ENCODE data around the gene EBP. TPM values are rescaled to one million over a fixed set of nuclear protein-coding genes. Genes with fewer than 3 reads are reported as not detected.
A peak's percentile ranks its signal among the peaks of the same experiment; 100 is the strongest.

EBP gene
- total and polyA plus RNA-seq, 9 of the 15 experiments (the other 6 are each of a cell fraction or from before 2014, with no cell fraction given), result 228 to 987 (median 274) TPM

- H3K9me1 ChIP-seq (ENCODE audit: control insufficient read depth, insufficient read depth, low read length), result peaks cover 2% of the 10 kb centered on the region
- no peak overlapping the region for H2AFZ ChIP-seq (ENCODE audit: low read depth, low read length)
- in situ Hi-C loops (cut with MboI) (no loop called here), intact Hi-C loops (cut with micrococcal nuclease) (no loop called here)
- WGBS (ENCODE audit: insufficient coverage, low coverage, missing lambda C conversion rate), result 0% methylated on average over 2 of the region's 4 CpGs
- H3K4me2 ChIP-seq (ENCODE audit: insufficient read depth, low read length), result no peak overlapping the region
- H3K36me3 ChIP-seq (ENCODE audit: control insufficient read depth, insufficient read depth, low read length), result no peaks in the 10 kb centered on the region; the same call in 2 of the 3 replicates
- BruUV-seq (replicated peaks), result no TSS peak
- no peak for FAIRE-seq
- ATAC-seq, result no peak
- no peaks in the 10 kb centered on the region for H3K9me3 ChIP-seq (replicated peaks; ENCODE audit: control insufficient read depth, insufficient read depth, low read depth, low read length)
- DNase-seq (ENCODE audit: extremely low read depth in 1 of 4, low spot score in 3 of 4), result peak in 1 of 4 experiments; percentile 31
- H3K79me2 ChIP-seq (ENCODE audit: control insufficient read depth, insufficient read depth, low read length), result peaks cover 5% of the 10 kb centered on the region; the same call in 2 of the 3 replicates
- no peak overlapping the region for H3K4me3 ChIP-seq
- TF ChIP-seq SMC3 (conservative IDR thresholded peaks at IDR 0.05; ENCODE audit: insufficient read depth, low read depth, low read length) (0 out of 2 replicates have a peak, but pooled peaks have one; percentile 11), RAD21 (CRISPR knock-in tag; conservative IDR thresholded peaks at IDR 0.05 in 1 of 2, IDR thresholded peaks at IDR 0.05 in 1 of 2) (peak; percentile 21 to 54; a peak in 2 of 4 replicates), DEAF1 (CRISPR knock-in tag; IDR thresholded peaks at IDR 0.05) (0 out of 2 replicates have a peak, but pooled peaks have one; percentile 20), CXXC5 (CRISPR knock-in tag; IDR thresholded peaks at IDR 0.05) (no peak), PPARD (CRISPR knock-in tag; IDR thresholded peaks at IDR 0.05) (no peak)
- TF ChIP-seq, protein P1, sequence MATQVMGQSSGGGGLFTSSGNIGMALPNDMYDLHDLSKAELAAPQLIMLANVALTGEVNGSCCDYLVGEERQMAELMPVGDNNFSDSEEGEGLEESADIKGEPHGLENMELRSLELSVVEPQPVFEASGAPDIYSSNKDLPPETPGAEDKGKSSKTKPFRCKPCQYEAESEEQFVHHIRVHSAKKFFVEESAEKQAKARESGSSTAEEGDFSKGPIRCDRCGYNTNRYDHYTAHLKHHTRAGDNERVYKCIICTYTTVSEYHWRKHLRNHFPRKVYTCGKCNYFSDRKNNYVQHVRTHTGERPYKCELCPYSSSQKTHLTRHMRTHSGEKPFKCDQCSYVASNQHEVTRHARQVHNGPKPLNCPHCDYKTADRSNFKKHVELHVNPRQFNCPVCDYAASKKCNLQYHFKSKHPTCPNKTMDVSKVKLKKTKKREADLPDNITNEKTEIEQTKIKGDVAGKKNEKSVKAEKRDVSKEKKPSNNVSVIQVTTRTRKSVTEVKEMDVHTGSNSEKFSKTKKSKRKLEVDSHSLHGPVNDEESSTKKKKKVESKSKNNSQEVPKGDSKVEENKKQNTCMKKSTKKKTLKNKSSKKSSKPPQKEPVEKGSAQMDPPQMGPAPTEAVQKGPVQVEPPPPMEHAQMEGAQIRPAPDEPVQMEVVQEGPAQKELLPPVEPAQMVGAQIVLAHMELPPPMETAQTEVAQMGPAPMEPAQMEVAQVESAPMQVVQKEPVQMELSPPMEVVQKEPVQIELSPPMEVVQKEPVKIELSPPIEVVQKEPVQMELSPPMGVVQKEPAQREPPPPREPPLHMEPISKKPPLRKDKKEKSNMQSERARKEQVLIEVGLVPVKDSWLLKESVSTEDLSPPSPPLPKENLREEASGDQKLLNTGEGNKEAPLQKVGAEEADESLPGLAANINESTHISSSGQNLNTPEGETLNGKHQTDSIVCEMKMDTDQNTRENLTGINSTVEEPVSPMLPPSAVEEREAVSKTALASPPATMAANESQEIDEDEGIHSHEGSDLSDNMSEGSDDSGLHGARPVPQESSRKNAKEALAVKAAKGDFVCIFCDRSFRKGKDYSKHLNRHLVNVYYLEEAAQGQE (IDR thresholded peaks at IDR 0.05; ENCODE audit: borderline replicate concordance), result peak; percentile 21; the same call in 1 of the 2 replicates
- TF ChIP-seq, protein P1 (CRISPR knock-in tag; IDR thresholded peaks at IDR 0.05; ENCODE audit: low read depth), result no peak
- TF ChIP-seq, protein P2, sequence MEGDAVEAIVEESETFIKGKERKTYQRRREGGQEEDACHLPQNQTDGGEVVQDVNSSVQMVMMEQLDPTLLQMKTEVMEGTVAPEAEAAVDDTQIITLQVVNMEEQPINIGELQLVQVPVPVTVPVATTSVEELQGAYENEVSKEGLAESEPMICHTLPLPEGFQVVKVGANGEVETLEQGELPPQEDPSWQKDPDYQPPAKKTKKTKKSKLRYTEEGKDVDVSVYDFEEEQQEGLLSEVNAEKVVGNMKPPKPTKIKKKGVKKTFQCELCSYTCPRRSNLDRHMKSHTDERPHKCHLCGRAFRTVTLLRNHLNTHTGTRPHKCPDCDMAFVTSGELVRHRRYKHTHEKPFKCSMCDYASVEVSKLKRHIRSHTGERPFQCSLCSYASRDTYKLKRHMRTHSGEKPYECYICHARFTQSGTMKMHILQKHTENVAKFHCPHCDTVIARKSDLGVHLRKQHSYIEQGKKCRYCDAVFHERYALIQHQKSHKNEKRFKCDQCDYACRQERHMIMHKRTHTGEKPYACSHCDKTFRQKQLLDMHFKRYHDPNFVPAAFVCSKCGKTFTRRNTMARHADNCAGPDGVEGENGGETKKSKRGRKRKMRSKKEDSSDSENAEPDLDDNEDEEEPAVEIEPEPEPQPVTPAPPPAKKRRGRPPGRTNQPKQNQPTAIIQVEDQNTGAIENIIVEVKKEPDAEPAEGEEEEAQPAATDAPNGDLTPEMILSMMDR (IDR thresholded peaks at IDR 0.05 in 2 of 3, conservative IDR thresholded peaks at IDR 0.05 in 1 of 3; ENCODE audit: insufficient read depth in 2 of 3, low read depth in 1 of 3, low read length in 3 of 3), result peak; percentile 32 to 60 (median 49)
- H3K27ac ChIP-seq (ENCODE audit: extremely low read depth, low read depth, low read length), result no peak overlapping the region
- no peaks in the 10 kb centered on the region for H4K20me1 ChIP-seq (replicated peaks; ENCODE audit: control insufficient read depth, insufficient read depth, low read length)
- no peak overlapping the region for H3K9ac ChIP-seq (ENCODE audit: insufficient read depth in 1 of 2, low read depth in 2 of 2, low read length in 2 of 2)
- H3K27me3 ChIP-seq (ENCODE audit: control insufficient read depth in 2 of 2, insufficient read depth in 2 of 2, low read length in 2 of 2), result no peaks in the 10 kb centered on the region
- ChIA-PET CTCF (ENCODE audit: low intra/inter-chr PET ratio) (interaction anchor here (0.5 kb wide), 1 partner anchor 477 kb away, joined by 3 read pairs; no protein-coding TSS in a partner anchor), POLR2A (no interaction called here)
- H3K4me1 ChIP-seq (replicated peaks in 1 of 2; ENCODE audit: control insufficient read depth in 2 of 2, insufficient read depth in 2 of 2, low read length in 2 of 2), result peaks cover 17 to 47% of the 10 kb centered on the region in 2 experiments; a peak in 4 of 5 replicates
These were observed 10.0 kb upstream of the EBP start for GRCh38 chrX:48511560-48511959.
